ENCODE measurements around the gene CPAMD8.
"Not testable (repeated sequence)": the region's sequence is repeated elsewhere in the genome, so short reads cannot be mapped to it uniquely, and the experiment has no call there.

The CPAMD8 gene

GRCh38 chr19:16940626-16941025, 86.0 kb downstream of the CPAMD8 start:
- TF ChIP-seq ZNF274 (IDR thresholded peaks at IDR 0.05; ENCODE audit: low read depth, low read length) = no peak
- H3K4me3 ChIP-seq (ENCODE audit: low read length) = no peak overlapping the region

GRCh38 chr19:16940063-16940462, 86.5 kb downstream of the CPAMD8 start:
- H3K4me3 ChIP-seq (ENCODE audit: low read length) = not testable (repeated sequence)

- no peak overlapping the region for H3K4me3 ChIP-seq (ENCODE audit: low read length)
- TF ChIP-seq ZNF274 (IDR thresholded peaks at IDR 0.05; ENCODE audit: low read depth, low read length) = no peak
Observed at GRCh38 chr19:16938211-16938610, 88.4 kb downstream of the CPAMD8 start.

- not testable (repeated sequence) for H3K4me3 ChIP-seq (ENCODE audit: low read length)
Observed at GRCh38 chr19:16937796-16938195, 88.8 kb downstream of the CPAMD8 start.

- no peak overlapping the region for H3K4me3 ChIP-seq (ENCODE audit: low read length)
- TF ChIP-seq ZNF274 (IDR thresholded peaks at IDR 0.05; ENCODE audit: low read depth, low read length) = no peak
Observed at GRCh38 chr19:16936901-16937300, 89.7 kb downstream of the CPAMD8 start.

- TF ChIP-seq ZNF274 (IDR thresholded peaks at IDR 0.05; ENCODE audit: low read depth, low read length) = no peak
Observed at GRCh38 chr19:16934489-16934888, 92.1 kb downstream of the CPAMD8 start.

GRCh38 chr19:16931306-16931705, 95.3 kb downstream of the CPAMD8 start:
- H3K4me3 ChIP-seq (ENCODE audit: low read length) = no peak overlapping the region
- TF ChIP-seq ZNF274 (IDR thresholded peaks at IDR 0.05; ENCODE audit: low read depth, low read length) = no peak

More at GRCh38 chr19:16934489-16934888, 92.1 kb downstream of the CPAMD8 start:
- no peak overlapping the region for H3K4me3 ChIP-seq (ENCODE audit: low read length)

- H3K4me3 ChIP-seq (ENCODE audit: low read length) = no peak overlapping the region
- no peak for TF ChIP-seq ZNF274 (IDR thresholded peaks at IDR 0.05; ENCODE audit: low read depth, low read length)
Observed at GRCh38 chr19:16930753-16931152, 95.9 kb downstream of the CPAMD8 start.

GRCh38 chr19:16928916-16929315, 97.7 kb downstream of the CPAMD8 start:
- no peak overlapping the region for H3K4me3 ChIP-seq (ENCODE audit: low read length)
- TF ChIP-seq ZNF274 (IDR thresholded peaks at IDR 0.05; ENCODE audit: low read depth, low read length) = no peak

- no peak for TF ChIP-seq ZNF274 (IDR thresholded peaks at IDR 0.05; ENCODE audit: low read depth, low read length)
- H3K4me3 ChIP-seq (ENCODE audit: low read length) = no peak overlapping the region
Observed at GRCh38 chr19:16928351-16928750, 98.3 kb downstream of the CPAMD8 start.

- no peak for TF ChIP-seq ZNF274 (IDR thresholded peaks at IDR 0.05; ENCODE audit: low read depth, low read length)
- H3K4me3 ChIP-seq (ENCODE audit: low read length) = no peak overlapping the region
Observed at GRCh38 chr19:16927883-16928282, 98.7 kb downstream of the CPAMD8 start.

- TF ChIP-seq ZNF274 (IDR thresholded peaks at IDR 0.05; ENCODE audit: low read depth, low read length) = no peak
- no peak overlapping the region for H3K4me3 ChIP-seq (ENCODE audit: low read length)
Observed at GRCh38 chr19:16922949-16923348, 103.7 kb downstream of the CPAMD8 start.

GRCh38 chr19:16922592-16922934, 104.0 kb downstream of the CPAMD8 start:
- H3K4me3 ChIP-seq (ENCODE audit: low read length) = no peak overlapping the region
- no peak for TF ChIP-seq ZNF274 (IDR thresholded peaks at IDR 0.05; ENCODE audit: low read depth, low read length)

- H3K4me3 ChIP-seq (ENCODE audit: low read length) = no peak overlapping the region
- TF ChIP-seq ZNF274 (IDR thresholded peaks at IDR 0.05; ENCODE audit: low read depth, low read length) = no peak
Observed at GRCh38 chr19:16921766-16922591, 104.6 kb downstream of the CPAMD8 start.

- H3K4me3 ChIP-seq (ENCODE audit: low read length) = no peak overlapping the region
- TF ChIP-seq ZNF274 (IDR thresholded peaks at IDR 0.05; ENCODE audit: low read depth, low read length) = no peak
Observed at GRCh38 chr19:16920816-16921529, 105.6 kb downstream of the CPAMD8 start.
